Left cardiac atrium (tissue), 4 donors: Measurements from ENCODE around the gene MMP3. TPM values are rescaled to one million over a fixed set of nuclear protein-coding genes. Genes with fewer than 3 reads are reported as not detected.

Experiments used
- ATAC-seq, 2 donors: fragments of 200-7000 bp; cut with Tn5 transposase; one replicate each; pipeline ENCODE4 v1.9.1; 2020; ENCODE audit warnings: mild to moderate bottlenecking in 2 of 2, moderate library complexity in 2 of 2
- DNase-seq: peaks from one replicate; pipeline ENCODE4 v3.0.0-alpha.2; 2020
- intact Hi-C, 2 donors: fragments of 100-400 bp; cut with DNase I; formaldehyde crosslinking; loops; one replicate each; pipeline versions ENCODE4 v1.14.1 to v1.15.1; 2022 to 2023
- total RNA-seq, 2 donors: library from RNA; stranded (reverse); fragmentation: NEBNext Ultra II Directional; extraction: Animal tissue kit (Norgen Biotek cat#: 25700); gene quantifications; one replicate each; pipeline ENCODE4 v1.2.1, GENCODE V29; 2021
- donor health status: DM: no; HTN: yes; CAD: no.
- donor health status: DM: no; HTN: yes; CAD: no; lungs with severe emphysema.
- donor health status: DM: yes; HTN: yes; CAD: no.
- donor health status: Dilated cardiomyopathy.

The MMP3 gene
- total RNA-seq, 2 donors from 2014 or later = not detected

- ATAC-seq = peak in 1 of 2 donors; percentile 71
- intact Hi-C loops = no loop called here
- DNase-seq = no peak
These were observed 7.0 kb downstream of the MMP3 start for GRCh38 chr11:102836290-102836875.

GRCh38 chr11:102833731-102834130, 9.7 kb downstream of the MMP3 start:
- DNase-seq = no peak
- intact Hi-C loops = no loop called here
- ATAC-seq = no peak

- DNase-seq (no peak), ATAC-seq (no peak)
- intact Hi-C loops = no loop called here
These were observed 10.8 kb downstream of the MMP3 start for GRCh38 chr11:102832612-102833011.

- DNase-seq = peak; percentile 25
- ATAC-seq = no peak
- intact Hi-C loops = no loop called here
These were observed 11.6 kb downstream of the MMP3 start for GRCh38 chr11:102831489-102832440.

- no peak for ATAC-seq
- no peak for DNase-seq
- intact Hi-C loops = no loop called here
These were observed 12.3 kb downstream of the MMP3 start for GRCh38 chr11:102831128-102831488.

- intact Hi-C loops = no loop called here
- no peak for ATAC-seq
- no peak for DNase-seq
These were observed 13.2 kb downstream of the MMP3 start for GRCh38 chr11:102830001-102830727.

GRCh38 chr11:102829316-102830000, 14.0 kb downstream of the MMP3 start:
- ATAC-seq = no peak
- no peak for DNase-seq
- intact Hi-C loops = no loop called here

- no peak for ATAC-seq
These were observed 18.9 kb downstream of the MMP3 start for GRCh38 chr11:102824556-102824955.

GRCh38 chr11:102819491-102819890, 23.9 kb downstream of the MMP3 start:
- intact Hi-C loops = no loop called here
- no peak for ATAC-seq
- DNase-seq = no peak

More at GRCh38 chr11:102824556-102824955, 18.9 kb downstream of the MMP3 start:
- intact Hi-C loops = no loop called here
- no peak for DNase-seq

GRCh38 chr11:102813484-102813883, 29.9 kb downstream of the MMP3 start:
- intact Hi-C loops = no loop called here
- ATAC-seq (no peak), DNase-seq (no peak)

GRCh38 chr11:102812188-102812587, 31.2 kb downstream of the MMP3 start:
- ATAC-seq (no peak), DNase-seq (no peak)
- intact Hi-C loops = no loop called here

- ATAC-seq (no peak), DNase-seq (no peak)
- intact Hi-C loops = no loop called here
These were observed 32.3 kb downstream of the MMP3 start for GRCh38 chr11:102810950-102811660.

GRCh38 chr11:102809971-102810370, 33.4 kb downstream of the MMP3 start:
- intact Hi-C loops = no loop called here

GRCh38 chr11:102807921-102808320, 35.5 kb downstream of the MMP3 start:
- no peak for DNase-seq
- ATAC-seq = no peak
- intact Hi-C loops = no loop called here

More at GRCh38 chr11:102809971-102810370, 33.4 kb downstream of the MMP3 start:
- DNase-seq = no peak
- no peak for ATAC-seq

- DNase-seq = no peak
- ATAC-seq = no peak
- intact Hi-C loops = no loop called here
These were observed 37.1 kb downstream of the MMP3 start for GRCh38 chr11:102806296-102806695.

GRCh38 chr11:102802341-102802740, 41.1 kb downstream of the MMP3 start:
- DNase-seq (no peak), ATAC-seq (no peak)
- intact Hi-C loops = no loop called here

GRCh38 chr11:102800767-102801166, 42.6 kb downstream of the MMP3 start:
- DNase-seq (no peak), ATAC-seq (no peak)
- intact Hi-C loops = no loop called here

GRCh38 chr11:102799681-102800340, 43.6 kb downstream of the MMP3 start:
- DNase-seq (no peak), ATAC-seq (no peak)
- intact Hi-C loops = no loop called here
